ENCODE measurements around the gene SYNGR2.
"Not testable (repeated sequence)": the region's sequence is repeated elsewhere in the genome, so short reads cannot be mapped to it uniquely, and the experiment has no call there.

The SYNGR2 gene

GRCh38 chr17:78168903-78169793, 767 bp downstream of the SYNGR2 start:
- H3K4me3 ChIP-seq (ENCODE audit: severe bottlenecking) = peak overlapping the region; percentile 95
- peaks cover 32% of the 10 kb centered on the region for H3K36me3 ChIP-seq (ENCODE audit: low read depth)
- H3K27ac ChIP-seq (ENCODE audit: poor library complexity, severe bottlenecking) = peak overlapping the region; percentile 46
- H3K4me1 ChIP-seq (ENCODE audit: insufficient read depth, poor library complexity, severe bottlenecking) = peaks cover 4% of the 10 kb centered on the region
- DNase-seq (ENCODE audit: low spot score) (peak; percentile 88), ATAC-seq (ENCODE audit: low read depth) (peak; percentile 67)
- no peaks in the 10 kb centered on the region for H3K27me3 ChIP-seq (ENCODE audit: insufficient read depth, poor library complexity, severe bottlenecking)
- no peak for TF ChIP-seq CTCF (IDR thresholded peaks at IDR 0.05; ENCODE audit: poor library complexity, severe bottlenecking)
- H3K9me3 ChIP-seq (ENCODE audit: severe bottlenecking) = no peaks in the 10 kb centered on the region

- Histone ChIP-seq H3K4me3 (ENCODE audit: severe bottlenecking) (no peak overlapping the region), H3K27ac (ENCODE audit: poor library complexity, severe bottlenecking) (no peak overlapping the region), H3K4me1 (ENCODE audit: insufficient read depth, poor library complexity, severe bottlenecking) (peaks cover 4% of the 10 kb centered on the region), H3K27me3 (ENCODE audit: insufficient read depth, poor library complexity, severe bottlenecking) (no peaks in the 10 kb centered on the region), H3K9me3 (ENCODE audit: severe bottlenecking) (no peaks in the 10 kb centered on the region), H3K36me3 (ENCODE audit: low read depth) (peaks cover 48% of the 10 kb centered on the region)
- no peak for DNase-seq (ENCODE audit: low spot score)
- TF ChIP-seq CTCF (IDR thresholded peaks at IDR 0.05; ENCODE audit: poor library complexity, severe bottlenecking) = no peak
- no peak for ATAC-seq (ENCODE audit: low read depth)
Observed at GRCh38 chr17:78170692-78171590, 2.6 kb downstream of the SYNGR2 start.

- peak; percentile 6; the same call in 1 of the 3 replicates for ATAC-seq (ENCODE audit: low read depth)
- H3K4me3 ChIP-seq (ENCODE audit: severe bottlenecking); H3K27me3 ChIP-seq (ENCODE audit: insufficient read depth, poor library complexity, severe bottlenecking); H3K27ac ChIP-seq (ENCODE audit: poor library complexity, severe bottlenecking); H3K9me3 ChIP-seq (ENCODE audit: severe bottlenecking); DNase-seq (ENCODE audit: low spot score); H3K4me1 ChIP-seq (ENCODE audit: insufficient read depth, poor library complexity, severe bottlenecking): not testable (repeated sequence)
- H3K36me3 ChIP-seq (ENCODE audit: low read depth) = peaks cover 53% of the 10 kb centered on the region
Observed at GRCh38 chr17:78171591-78172248, 3.3 kb downstream of the SYNGR2 start.

- Histone ChIP-seq H3K4me1 (ENCODE audit: insufficient read depth, poor library complexity, severe bottlenecking) (peaks cover 4% of the 10 kb centered on the region), H3K36me3 (ENCODE audit: low read depth) (peaks cover 60% of the 10 kb centered on the region), H3K27me3 (ENCODE audit: insufficient read depth, poor library complexity, severe bottlenecking) (no peaks in the 10 kb centered on the region), H3K4me3 (ENCODE audit: severe bottlenecking) (no peak overlapping the region), H3K27ac (ENCODE audit: poor library complexity, severe bottlenecking) (peak overlapping the region; percentile 12), H3K9me3 (ENCODE audit: severe bottlenecking) (no peaks in the 10 kb centered on the region)
- DNase-seq (ENCODE audit: low spot score) (no peak), ATAC-seq (ENCODE audit: low read depth) (peak; percentile 4; the same call in 1 of the 3 replicates)
- no peak for TF ChIP-seq CTCF (IDR thresholded peaks at IDR 0.05; ENCODE audit: poor library complexity, severe bottlenecking)
Observed at GRCh38 chr17:78172249-78173051, 4.1 kb downstream of the SYNGR2 start.

Data from RWPE2 (cell line).